GM12878 (cell line): Measurements from ENCODE around the gene MXRA7. TPM values are rescaled to one million over a fixed set of nuclear protein-coding genes. Genes with fewer than 3 reads are reported as not detected.

ENCODE experiments used
- ATAC-seq: fragments of 200-7000 bp; cut with Tn5 transposase; 3 replicates; pipeline ENCODE4 v1.9.1; 2020; ENCODE audit warnings: mild to moderate bottlenecking, moderate library complexity
- BruUV-seq: library from RNA; stranded (reverse); fragments of 400-500 nt; replicated peaks from 2 replicates; lab custom pipeline; 2021; lab: Mats Ljungman, UMichigan
- CTCF ChIA-PET: fragments of 300-600 bp; sonication (Branson Sonifier 250); formaldehyde crosslinking; extraction: SDS; loops from one replicate; lab custom pipeline; 2021; ENCODE audit warnings: inconsistent platforms; lab: Yijun Ruan, JAX
- POLR2A ChIA-PET: fragments of 350-600 bp; formaldehyde crosslinking; extraction: SDS; loops from one replicate; lab custom pipeline; 2021; ENCODE audit warnings: inconsistent platforms; lab: Charles Lee
- RAD21 ChIA-PET: fragments of 300-600 bp; sonication (Branson Sonifier 250); formaldehyde crosslinking; loops from one replicate; lab custom pipeline; 2023; ENCODE audit warnings: antibody characterized with exemption; ENCODE audit not compliant: unreplicated experiment; lab: Charles Lee
- SMC1A ChIA-PET: fragments of 300-600 bp; sonication (Branson Sonifier 250); formaldehyde crosslinking; loops from one replicate; lab custom pipeline; 2023; ENCODE audit not compliant: unreplicated experiment, uncharacterized antibody; lab: Charles Lee
- DNase-seq: peaks from one replicate; pipeline ENCODE4 v3.0.0-alpha.2; 2011; ENCODE audit warnings: low read depth, low spot score
- FAIRE-seq: peaks from 3 replicates; lab custom pipeline; 2011; peaks lifted over from hg19 to GRCh38; lab: Jason Lieb, UNC
- H2AFZ ChIP-seq: 2 replicates; pipeline ENCODE4 v1.6.0; 2011; ENCODE audit warnings: low read depth, low read length, control low read depth; ENCODE audit not compliant: control insufficient read depth
- H3K27ac ChIP-seq: 2 replicates; pipeline ENCODE4 v1.5.1; 2011; ENCODE audit warnings: control low read depth; ENCODE audit not compliant: control insufficient read depth, insufficient read depth
- H3K27me3 ChIP-seq, 2 experiments: replicated peaks in 1 of 2; 2 replicates each; pipeline versions ENCODE4 v1.6.0 to v1.6.1; 2011; ENCODE audit warnings: low read length in 1 of 2; ENCODE audit not compliant: control insufficient read depth in 2 of 2, insufficient read depth in 2 of 2
- H3K36me3 ChIP-seq, 2 experiments: 2 replicates each; pipeline ENCODE4 v1.5.1; 2011; ENCODE audit warnings: low read length in 1 of 2; ENCODE audit not compliant: control insufficient read depth in 2 of 2, insufficient read depth in 2 of 2
- H3K4me1 ChIP-seq: 2 replicates; pipeline ENCODE4 v1.6.1; 2011; ENCODE audit warnings: mild to moderate bottlenecking, low read length, moderate library complexity, mixed read lengths; ENCODE audit not compliant: control insufficient read depth, insufficient read depth
- H3K4me2 ChIP-seq: 2 replicates; pipeline ENCODE4 v1.6.0; 2011; ENCODE audit warnings: control low read depth; ENCODE audit not compliant: control insufficient read depth, insufficient read depth
- H3K4me3 ChIP-seq: fragments of 200-600 bp; sonication (generic); 2 replicates; pipeline ENCODE4 v1.5.1; 2016
- H3K79me2 ChIP-seq: 2 replicates; pipeline ENCODE4 v1.6.0; 2011; ENCODE audit warnings: low read length; ENCODE audit not compliant: control insufficient read depth, insufficient read depth
- H3K9ac ChIP-seq: 2 replicates; pipeline ENCODE4 v1.8.0; 2011; ENCODE audit warnings: low read length, control low read depth, mixed read lengths; ENCODE audit not compliant: control insufficient read depth, insufficient read depth
- H3K9me3 ChIP-seq: replicated peaks from 3 replicates; pipeline ENCODE4 v1.5.1; 2011; ENCODE audit warnings: mild to moderate bottlenecking, low read length; ENCODE audit not compliant: control insufficient read depth, insufficient read depth
- H4K20me1 ChIP-seq: 2 replicates; pipeline ENCODE4 v1.6.0; 2011; ENCODE audit not compliant: control insufficient read depth, insufficient read depth
- KLF5 ChIP-seq: fragments of 450-650 bp; IDR thresholded peaks from 2 replicates; pipeline ENCODE4 v1.6.1; 2014; ENCODE audit warnings: mild to moderate bottlenecking; ENCODE audit not compliant: partially characterized antibody
- SREBF1 ChIP-seq: IDR thresholded peaks from 2 replicates; pipeline ENCODE4 v1.6.1; 2012; ENCODE audit warnings: mild to moderate bottlenecking, low read length
- WGBS: methylation state at CpG from one replicate; pipeline ENCODE4 v1.1.6; 2016; ENCODE audit warnings: low lambda C conversion rate; ENCODE audit not compliant: insufficient replicate concordance, insufficient coverage; ENCODE audit errors: missing lambda C conversion rate; 5-methylcytosine and 5-hydroxymethylcytosine counted together
- in situ Hi-C: fragments of 300-500 bp; cut with MboI; formaldehyde crosslinking; loops from 9 replicates; pipeline ENCODE4 v1.14.3; 2018; ENCODE audit warnings: mixed read lengths
- intact Hi-C: fragments of 100-400 bp; cut with micrococcal nuclease; formaldehyde crosslinking; loops from one replicate; pipeline ENCODE4 v1.14.2; 2022; ENCODE audit not compliant: unreplicated experiment
- polyA plus RNA-seq, 11 experiments: library from polyadenylated mRNA; depleted of rRNA in 4 of 11; unstranded in 6 of 11; stranded (reverse) in 5 of 11; fragments of >200 nt; fragmentation: Nextera tagmentation in 4 of 11; fragmentation: Illumina TruSeq in 1 of 11; extraction: Ambion mirVana in 4 of 11; extraction: Trizol in 1 of 11; gene quantifications; 1 replicate in 1 of 11; 2 replicates in 10 of 11; pipeline versions ENCODE4 v1.2.1 to v1.2.3, GENCODE V29; 2011 to 2016; ENCODE audit warnings: inconsistent platforms in 2 of 11, missing spikeins in 2 of 11, low read depth in 1 of 11
- total RNA-seq, 4 experiments: library from RNA; depleted of rRNA in 3 of 4; stranded (reverse); fragments of >200 nt in 3 of 4; fragmentation: Illumina TruSeq in 1 of 4; extraction: Trizol in 1 of 4; gene quantifications; 2 replicates each; pipeline versions ENCODE4 v1.2.1 to v1.2.3, GENCODE V29; 2013 to 2021
- TF ChIP-seq, protein P1 (sequence below): IDR thresholded peaks from 2 replicates; pipeline ENCODE4 v1.6.1; 2011; ENCODE audit warnings: low read depth, mild to moderate bottlenecking, low read length, moderate library complexity, borderline replicate concordance; ENCODE audit errors: extremely low read depth
- TF ChIP-seq, protein P2 (sequence below): IDR thresholded peaks from 2 replicates; pipeline ENCODE4 v1.6.1; 2011; ENCODE audit warnings: borderline replicate concordance, low read depth, mild to moderate bottlenecking, moderate library complexity, low read length; ENCODE audit not compliant: insufficient read depth, poor library complexity, severe bottlenecking

MXRA7 gene
- total and polyA plus RNA-seq, 10 of the 15 experiments (the other 5 are each of a cell fraction or from before 2014, with no cell fraction given) = 0.03 to 2.0 (median 0.33) TPM

DNA sequence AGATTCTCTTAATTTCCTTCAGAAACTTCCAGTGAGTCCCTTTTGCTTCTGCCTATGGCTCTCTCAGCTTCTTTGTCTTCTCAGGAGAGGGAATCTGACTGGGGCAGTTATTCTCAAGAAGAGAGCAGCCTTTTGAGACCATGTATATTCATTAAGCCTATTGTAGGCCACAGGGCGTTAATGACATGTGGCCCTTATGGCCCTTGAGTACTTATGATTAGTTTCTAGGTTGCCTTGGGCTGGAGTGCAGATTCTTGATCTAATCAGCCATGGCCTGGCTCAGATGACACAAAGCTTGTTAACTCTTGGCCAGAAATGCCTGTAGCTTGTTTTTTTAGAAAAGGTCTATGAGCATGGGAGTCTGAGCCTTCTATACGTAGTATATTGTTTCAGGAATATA is 44.5 kb upstream of the MXRA7 start:
- RAD21 ChIA-PET = no interaction called here
- H3K9me3 ChIP-seq = no peaks in the 10 kb centered on the region
- intact Hi-C loops (no loop called here), in situ Hi-C loops (no loop called here)
- H3K36me3 ChIP-seq = peaks cover 0 to 13% of the 10 kb centered on the region in 2 experiments; a peak in 2 of 4 replicates
- TF ChIP-seq, protein P1, sequence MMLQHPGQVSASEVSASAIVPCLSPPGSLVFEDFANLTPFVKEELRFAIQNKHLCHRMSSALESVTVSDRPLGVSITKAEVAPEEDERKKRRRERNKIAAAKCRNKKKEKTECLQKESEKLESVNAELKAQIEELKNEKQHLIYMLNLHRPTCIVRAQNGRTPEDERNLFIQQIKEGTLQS = no peak
- TF ChIP-seq, protein P2, sequence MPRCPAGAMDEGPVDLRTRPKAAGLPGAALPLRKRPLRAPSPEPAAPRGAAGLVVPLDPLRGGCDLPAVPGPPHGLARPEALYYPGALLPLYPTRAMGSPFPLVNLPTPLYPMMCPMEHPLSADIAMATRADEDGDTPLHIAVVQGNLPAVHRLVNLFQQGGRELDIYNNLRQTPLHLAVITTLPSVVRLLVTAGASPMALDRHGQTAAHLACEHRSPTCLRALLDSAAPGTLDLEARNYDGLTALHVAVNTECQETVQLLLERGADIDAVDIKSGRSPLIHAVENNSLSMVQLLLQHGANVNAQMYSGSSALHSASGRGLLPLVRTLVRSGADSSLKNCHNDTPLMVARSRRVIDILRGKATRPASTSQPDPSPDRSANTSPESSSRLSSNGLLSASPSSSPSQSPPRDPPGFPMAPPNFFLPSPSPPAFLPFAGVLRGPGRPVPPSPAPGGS = no peak
- TF ChIP-seq SREBF1 (no peak), KLF5 (no peak)
- no peak overlapping the region for H2AFZ ChIP-seq
- SMC1A ChIA-PET = interaction anchor here (0.8 kb wide), 1 partner anchor 17 kb away, joined by 3 read pairs; no protein-coding TSS in a partner anchor
- ATAC-seq = no peak
- no peaks in the 10 kb centered on the region; the same call in 1 of the 2 replicates for H3K4me1 ChIP-seq
- no peak overlapping the region for H3K4me3 ChIP-seq
- WGBS = 97% methylated on average over 2 of the region's 2 CpGs
- no peak for DNase-seq
- no peaks in the 10 kb centered on the region for H3K27me3 ChIP-seq
- FAIRE-seq = no peak
- H3K27ac ChIP-seq = no peak overlapping the region
- no peak overlapping the region for H3K9ac ChIP-seq
- POLR2A ChIA-PET = no interaction called here
- no peaks in the 10 kb centered on the region for H4K20me1 ChIP-seq
- no peak overlapping the region for H3K4me2 ChIP-seq
- no TSS peak for BruUV-seq
- CTCF ChIA-PET = interaction anchor here (0.6 to 0.9 kb wide), 2 partner anchors 17 to 134 kb away, joined by 3 to 4 read pairs; partner anchors contain the start of gene MFSD11
- no peaks in the 10 kb centered on the region for H3K79me2 ChIP-seq
